Frontal cortex (tissue), 4 donors: ENCODE results near the gene SLC49A4. TPM values are rescaled to one million over a fixed set of nuclear protein-coding genes. Genes with fewer than 3 reads are reported as not detected.

Experiments
- DNase-seq, 2 donors: peaks; one replicate each; pipeline ENCODE4 v3.0.0; 2012; ENCODE audit warnings: low spot score in 2 of 2
- FAIRE-seq: peaks from 2 replicates; lab custom pipeline; 2012; peaks lifted over from hg19 to GRCh38; lab: Jason Lieb, UNC
- total RNA-seq: library from RNA; depleted of rRNA; stranded (reverse); fragments of >200 nt; gene quantifications from one replicate; pipeline ENCODE4 v1.2.3, GENCODE V29; 2014
- donor health status: control.
- donor health status: control.
- donor health status: control.

Gene SLC49A4
- total RNA-seq, 1 donor from 2014 or later: 20.0 TPM

- no peak for FAIRE-seq
- DNase-seq: no peak
Measured at GRCh38 chr3:122893282-122893681, 98.4 kb downstream of the SLC49A4 start.

GRCh38 chr3:122893754-122894668 lies 99.1 kb downstream of the SLC49A4 start:
- FAIRE-seq: no peak
- no peak for DNase-seq

GRCh38 chr3:122898298-122898697 lies 103.4 kb downstream of the SLC49A4 start:
- DNase-seq (no peak), FAIRE-seq (no peak)

- no peak for FAIRE-seq
- no peak for DNase-seq
Measured at GRCh38 chr3:122902326-122902725, 107.5 kb downstream of the SLC49A4 start.

GRCh38 chr3:122903171-122903570 lies 108.3 kb downstream of the SLC49A4 start:
- DNase-seq: no peak

GRCh38 chr3:122907471-122907870 lies 112.6 kb downstream of the SLC49A4 start:
- DNase-seq (no peak), FAIRE-seq (no peak)

More at GRCh38 chr3:122903171-122903570, 108.3 kb downstream of the SLC49A4 start:
- no peak for FAIRE-seq

GRCh38 chr3:122908251-122908650 lies 113.4 kb downstream of the SLC49A4 start:
- DNase-seq: no peak
- no peak for FAIRE-seq

GRCh38 chr3:122911901-122912300 lies 117.0 kb downstream of the SLC49A4 start:
- DNase-seq (no peak), FAIRE-seq (no peak)

GRCh38 chr3:122912772-122913538 lies 118.1 kb downstream of the SLC49A4 start:
- DNase-seq: no peak
- no peak for FAIRE-seq

- DNase-seq: no peak
- FAIRE-seq: no peak
Measured at GRCh38 chr3:122913539-122914100, 118.8 kb downstream of the SLC49A4 start.

GRCh38 chr3:122915300-122916055 lies 120.6 kb downstream of the SLC49A4 start:
- FAIRE-seq (no peak), DNase-seq (no peak)

- no peak for DNase-seq
- FAIRE-seq: no peak
Measured at GRCh38 chr3:122916084-122916483, 121.2 kb downstream of the SLC49A4 start.

GRCh38 chr3:122916580-122916979 lies 121.7 kb downstream of the SLC49A4 start:
- FAIRE-seq: no peak
- no peak for DNase-seq

- DNase-seq (no peak), FAIRE-seq (no peak)
Measured at GRCh38 chr3:122917412-122917811, 122.5 kb downstream of the SLC49A4 start.

- DNase-seq (no peak), FAIRE-seq (no peak)
Measured at GRCh38 chr3:122918576-122919290, 123.9 kb downstream of the SLC49A4 start.

- FAIRE-seq (no peak), DNase-seq (no peak)
Measured at GRCh38 chr3:122919291-122919610, 124.4 kb downstream of the SLC49A4 start.

- FAIRE-seq: no peak
- DNase-seq: no peak
Measured at GRCh38 chr3:122920986-122921385, 126.1 kb downstream of the SLC49A4 start.

GRCh38 chr3:122921791-122922651 lies 127.2 kb downstream of the SLC49A4 start:
- FAIRE-seq (no peak), DNase-seq (no peak)
